ENCODE measurements around the gene FBXL14. TPM values are rescaled to one million over a fixed set of nuclear protein-coding genes. Genes with fewer than 3 reads are reported as not detected.

FBXL14 gene
- total RNA-seq, 2 donors from 2014 or later = 21.3 to 28.7 TPM

GRCh38 chr12:1581973-1582708, 12.2 kb downstream of the FBXL14 start:
- Histone ChIP-seq H3K36me3 (no peaks in the 10 kb centered on the region), H3K27ac (no peak overlapping the region), H3K9me3 (no peaks in the 10 kb centered on the region), H3K4me3 (no peak overlapping the region), H3K4me1 (replicated peaks) (no peaks in the 10 kb centered on the region), H3K27me3 (replicated peaks; ENCODE audit: insufficient read depth) (no peaks in the 10 kb centered on the region)
- intact Hi-C loops (cut with DNase I) = loop anchor here (2.0 to 5.0 kb wide), 2 partner anchors 300 to 463 kb away; no protein-coding TSS in a partner anchor
- WGBS = 81% methylated on average over 11 of the region's 11 CpGs
- DNase-seq (ENCODE audit: low spot score) = no peak
- TF ChIP-seq POLR2A (IDR thresholded peaks at IDR 0.05) (no peak), POLR2AphosphoS5 (IDR thresholded peaks at IDR 0.05) (no peak)
- TF ChIP-seq, protein P1, sequence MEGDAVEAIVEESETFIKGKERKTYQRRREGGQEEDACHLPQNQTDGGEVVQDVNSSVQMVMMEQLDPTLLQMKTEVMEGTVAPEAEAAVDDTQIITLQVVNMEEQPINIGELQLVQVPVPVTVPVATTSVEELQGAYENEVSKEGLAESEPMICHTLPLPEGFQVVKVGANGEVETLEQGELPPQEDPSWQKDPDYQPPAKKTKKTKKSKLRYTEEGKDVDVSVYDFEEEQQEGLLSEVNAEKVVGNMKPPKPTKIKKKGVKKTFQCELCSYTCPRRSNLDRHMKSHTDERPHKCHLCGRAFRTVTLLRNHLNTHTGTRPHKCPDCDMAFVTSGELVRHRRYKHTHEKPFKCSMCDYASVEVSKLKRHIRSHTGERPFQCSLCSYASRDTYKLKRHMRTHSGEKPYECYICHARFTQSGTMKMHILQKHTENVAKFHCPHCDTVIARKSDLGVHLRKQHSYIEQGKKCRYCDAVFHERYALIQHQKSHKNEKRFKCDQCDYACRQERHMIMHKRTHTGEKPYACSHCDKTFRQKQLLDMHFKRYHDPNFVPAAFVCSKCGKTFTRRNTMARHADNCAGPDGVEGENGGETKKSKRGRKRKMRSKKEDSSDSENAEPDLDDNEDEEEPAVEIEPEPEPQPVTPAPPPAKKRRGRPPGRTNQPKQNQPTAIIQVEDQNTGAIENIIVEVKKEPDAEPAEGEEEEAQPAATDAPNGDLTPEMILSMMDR (IDR thresholded peaks at IDR 0.05) = no peak

GRCh38 chr12:1580526-1580925, 13.9 kb downstream of the FBXL14 start:
- Histone ChIP-seq H3K4me1 (replicated peaks) (no peaks in the 10 kb centered on the region), H3K4me3 (no peak overlapping the region), H3K36me3 (no peaks in the 10 kb centered on the region), H3K9me3 (no peaks in the 10 kb centered on the region), H3K27ac (no peak overlapping the region), H3K27me3 (replicated peaks; ENCODE audit: insufficient read depth) (no peaks in the 10 kb centered on the region)
- DNase-seq (ENCODE audit: low spot score) = no peak
- no peak for TF ChIP-seq POLR2AphosphoS5 (IDR thresholded peaks at IDR 0.05)
- no peak for TF ChIP-seq POLR2A (IDR thresholded peaks at IDR 0.05)
- TF ChIP-seq, protein P1 (IDR thresholded peaks at IDR 0.05) = no peak
- intact Hi-C loops (cut with DNase I) = loop anchor here (5.0 kb wide), 1 partner anchor 298 kb away; no protein-coding TSS in a partner anchor
- WGBS = 91% methylated on average over 3 of the region's 3 CpGs

DNA sequence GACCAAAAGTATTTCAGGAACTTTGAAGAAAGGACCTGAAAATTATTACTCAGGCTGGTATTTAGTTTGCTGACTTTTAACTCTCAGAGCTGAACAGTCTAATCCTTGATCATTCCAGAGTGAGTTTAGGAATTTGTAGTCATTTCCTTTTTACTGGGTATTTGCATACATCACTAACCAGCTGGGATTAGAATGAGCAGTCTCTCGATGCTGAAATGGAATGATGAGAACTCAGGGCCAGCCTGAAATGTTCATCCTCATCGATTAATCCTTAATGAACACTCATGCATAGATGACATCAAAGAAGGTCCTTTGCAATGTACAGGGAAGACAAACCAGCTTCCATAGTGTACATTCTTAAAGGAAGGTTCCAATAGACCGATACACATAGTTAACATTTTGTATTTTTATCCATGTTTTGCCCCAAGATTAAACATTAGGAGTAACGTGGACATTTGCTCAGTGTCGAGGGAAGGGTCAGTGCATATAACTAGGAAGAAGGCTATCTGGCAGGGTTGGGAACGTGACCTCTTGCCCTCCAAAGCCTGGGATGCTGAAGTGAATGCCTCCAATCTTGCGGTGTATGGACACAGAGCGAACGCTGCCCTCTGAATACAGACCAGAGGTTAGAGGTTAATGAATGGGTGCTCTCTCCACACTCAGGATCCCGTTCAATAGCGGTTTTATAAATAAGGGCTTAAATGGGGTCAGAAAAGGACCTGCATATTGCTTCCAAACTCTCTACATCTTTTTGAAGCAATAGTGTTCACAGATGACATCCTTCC, 14.5 kb downstream of the FBXL14 start:
- Histone ChIP-seq H3K27me3 (replicated peaks; ENCODE audit: insufficient read depth) (no peaks in the 10 kb centered on the region), H3K9me3 (no peaks in the 10 kb centered on the region), H3K4me3 (no peak overlapping the region), H3K36me3 (no peaks in the 10 kb centered on the region), H3K27ac (no peak overlapping the region), H3K4me1 (replicated peaks) (no peaks in the 10 kb centered on the region)
- WGBS = 97% methylated on average over 11 of the region's 11 CpGs
- DNase-seq (ENCODE audit: low spot score) = no peak
- intact Hi-C loops (cut with DNase I) = loop anchor here (5.0 kb wide), 1 partner anchor 298 kb away; no protein-coding TSS in a partner anchor
- TF ChIP-seq POLR2AphosphoS5 (IDR thresholded peaks at IDR 0.05) = no peak
- TF ChIP-seq, protein P1 (IDR thresholded peaks at IDR 0.05) = no peak
- TF ChIP-seq POLR2A (IDR thresholded peaks at IDR 0.05) = no peak

GRCh38 chr12:1576410-1577241, 17.8 kb downstream of the FBXL14 start:
- peak overlapping the region in 1 of 2 donors; percentile 10 for H3K4me3 ChIP-seq
- no peaks in the 10 kb centered on the region for H3K27me3 ChIP-seq (replicated peaks; ENCODE audit: insufficient read depth)
- H3K4me1 ChIP-seq (replicated peaks) = peaks cover 15% of the 10 kb centered on the region
- intact Hi-C loops (cut with DNase I) = no loop called here
- no peaks in the 10 kb centered on the region for H3K9me3 ChIP-seq
- no peaks in the 10 kb centered on the region for H3K36me3 ChIP-seq
- DNase-seq (ENCODE audit: low spot score) = peak; percentile 54
- peak overlapping the region; percentile 81 to 86 for H3K27ac ChIP-seq
- TF ChIP-seq, protein P1 (IDR thresholded peaks at IDR 0.05) = peak in 1 of 4 experiments; percentile 5
- TF ChIP-seq POLR2A (IDR thresholded peaks at IDR 0.05) (no peak), POLR2AphosphoS5 (IDR thresholded peaks at IDR 0.05) (peak; percentile 59)
- WGBS = 12% methylated on average over 21 of the region's 21 CpGs

Measured in prostate gland (tissue), 2 donors.